HG02885 (cell line): ENCODE measurements around the gene SNAPC1.
A peak's percentile ranks its signal among the peaks of the same experiment; 100 is the strongest.
"Not testable (repeated sequence)": the region's sequence is repeated elsewhere in the genome, so short reads cannot be mapped to it uniquely, and the experiment has no call there.

Experiments
- ATAC-seq: cut with Tn5 transposase; IDR thresholded peaks from one replicate; pipeline ENCODE4 v1.9.1; 2021; ENCODE audit warnings: mild to moderate bottlenecking; ENCODE audit not compliant: unreplicated experiment, poor library complexity

Gene SNAPC1

GRCh38 chr14:61761959-61762786 is at the start of gene SNAPC1:
TSS of gene SNAPC1 (plus strand) at chr14:61762420. CDS start at chr14:61762461, 41 bp downstream.
- ATAC-seq: peak; percentile 98

GRCh38 chr14:61713724-61714437 is 48.3 kb upstream of the SNAPC1 start:
- ATAC-seq: no peak

- ATAC-seq: no peak
Measured at GRCh38 chr14:61716956-61717355, 45.3 kb upstream of the SNAPC1 start.

GRCh38 chr14:61718039-61718438 is 44.2 kb upstream of the SNAPC1 start:
- ATAC-seq: no peak

GRCh38 chr14:61719344-61720293 is 42.6 kb upstream of the SNAPC1 start:
- ATAC-seq: no peak

- ATAC-seq: no peak
Measured at GRCh38 chr14:61720294-61720661, 41.9 kb upstream of the SNAPC1 start.

- ATAC-seq: no peak
Measured at GRCh38 chr14:61720741-61721140, 41.5 kb upstream of the SNAPC1 start.

- ATAC-seq: no peak
Measured at GRCh38 chr14:61724133-61724532, 38.1 kb upstream of the SNAPC1 start.

- no peak for ATAC-seq
Measured at GRCh38 chr14:61726778-61727658, 35.2 kb upstream of the SNAPC1 start.

- ATAC-seq: no peak
Measured at GRCh38 chr14:61730756-61731373, 31.4 kb upstream of the SNAPC1 start.

- ATAC-seq: no peak
Measured at GRCh38 chr14:61733972-61734371, 28.2 kb upstream of the SNAPC1 start.

GRCh38 chr14:61736751-61737150 is 25.5 kb upstream of the SNAPC1 start:
- no peak for ATAC-seq

GRCh38 chr14:61737915-61738314 is 24.3 kb upstream of the SNAPC1 start:
- ATAC-seq: no peak

GRCh38 chr14:61739133-61739532 is 23.1 kb upstream of the SNAPC1 start:
- ATAC-seq: no peak

- no peak for ATAC-seq
Measured at GRCh38 chr14:61742371-61742770, 19.8 kb upstream of the SNAPC1 start.

GRCh38 chr14:61744238-61744637 is 18.0 kb upstream of the SNAPC1 start:
- no peak for ATAC-seq

- ATAC-seq: not testable (repeated sequence)
Measured at GRCh38 chr14:61746346-61746745, 15.9 kb upstream of the SNAPC1 start.

GRCh38 chr14:61746881-61747280 is 15.3 kb upstream of the SNAPC1 start:
- no peak for ATAC-seq

GRCh38 chr14:61747342-61747741 is 14.9 kb upstream of the SNAPC1 start:
- ATAC-seq: no peak
